WI38 (cell line): ENCODE data around the gene ARPC5.
A peak's percentile ranks its signal among the peaks of the same experiment; 100 is the strongest.
"Not testable (repeated sequence)": the region's sequence is repeated elsewhere in the genome, so short reads cannot be mapped to it uniquely, and the experiment has no call there.

Source experiments
- H3K4me3 ChIP-seq: 2 replicates; pipeline ENCODE4 v1.5.1; 2011; ENCODE audit warnings: low read depth, mild to moderate bottlenecking, control low read depth, low read length
- TF ChIP-seq, protein P1 (sequence below): IDR thresholded peaks from 2 replicates; pipeline ENCODE4 v1.5.1; 2012; ENCODE audit warnings: low read depth, mild to moderate bottlenecking, control low read depth, low read length

Gene ARPC5

DNA sequence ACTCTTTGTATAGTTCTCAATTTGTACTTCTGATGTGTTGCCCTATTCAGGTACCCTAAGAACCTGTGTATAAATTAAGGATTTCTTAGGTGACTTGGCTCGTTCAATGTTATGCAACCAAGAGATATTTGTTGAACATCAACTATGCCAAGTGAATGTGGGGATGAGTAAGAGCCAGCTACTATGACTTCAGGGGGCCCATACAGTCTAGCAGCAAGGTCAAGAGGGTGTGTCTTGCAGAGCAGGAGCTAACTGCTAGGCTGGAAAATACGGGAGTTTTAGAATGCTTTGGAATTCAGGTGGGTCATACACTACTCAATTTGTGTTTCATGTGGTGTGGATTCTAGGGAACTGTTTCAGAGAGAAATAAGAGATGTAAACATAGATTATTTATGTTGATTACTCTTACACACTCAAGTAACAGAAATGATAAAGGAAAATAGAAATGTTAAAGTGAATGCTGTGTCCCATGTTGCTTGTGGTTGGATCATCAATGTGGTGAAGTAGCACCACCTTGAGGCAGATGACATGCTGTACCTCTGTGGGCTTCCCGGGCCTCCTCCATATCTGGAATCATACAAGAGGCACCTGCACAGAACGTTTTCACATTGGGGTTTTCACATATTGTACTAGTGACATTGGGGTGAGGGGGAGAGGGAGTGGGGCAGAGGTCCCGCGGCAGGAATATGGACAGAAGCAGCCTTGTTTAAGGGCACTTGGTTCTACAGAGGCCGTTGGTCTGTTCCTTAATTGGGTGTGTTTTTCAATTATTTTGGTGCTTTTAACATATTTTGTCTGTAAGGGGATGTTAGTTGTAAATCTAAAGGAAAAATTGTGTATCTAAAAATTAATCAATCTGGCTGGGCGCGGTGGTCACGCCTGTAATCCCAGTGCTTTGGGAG lies 12.4 kb downstream of the ARPC5 start:
- TF ChIP-seq, protein P1, sequence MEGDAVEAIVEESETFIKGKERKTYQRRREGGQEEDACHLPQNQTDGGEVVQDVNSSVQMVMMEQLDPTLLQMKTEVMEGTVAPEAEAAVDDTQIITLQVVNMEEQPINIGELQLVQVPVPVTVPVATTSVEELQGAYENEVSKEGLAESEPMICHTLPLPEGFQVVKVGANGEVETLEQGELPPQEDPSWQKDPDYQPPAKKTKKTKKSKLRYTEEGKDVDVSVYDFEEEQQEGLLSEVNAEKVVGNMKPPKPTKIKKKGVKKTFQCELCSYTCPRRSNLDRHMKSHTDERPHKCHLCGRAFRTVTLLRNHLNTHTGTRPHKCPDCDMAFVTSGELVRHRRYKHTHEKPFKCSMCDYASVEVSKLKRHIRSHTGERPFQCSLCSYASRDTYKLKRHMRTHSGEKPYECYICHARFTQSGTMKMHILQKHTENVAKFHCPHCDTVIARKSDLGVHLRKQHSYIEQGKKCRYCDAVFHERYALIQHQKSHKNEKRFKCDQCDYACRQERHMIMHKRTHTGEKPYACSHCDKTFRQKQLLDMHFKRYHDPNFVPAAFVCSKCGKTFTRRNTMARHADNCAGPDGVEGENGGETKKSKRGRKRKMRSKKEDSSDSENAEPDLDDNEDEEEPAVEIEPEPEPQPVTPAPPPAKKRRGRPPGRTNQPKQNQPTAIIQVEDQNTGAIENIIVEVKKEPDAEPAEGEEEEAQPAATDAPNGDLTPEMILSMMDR, result peak; percentile 38; the same call in 1 of the 2 replicates
- H3K4me3 ChIP-seq, result no peak overlapping the region

GRCh38 chr1:183622013-183622412 lies 13.6 kb downstream of the ARPC5 start:
- no peak overlapping the region for H3K4me3 ChIP-seq
- TF ChIP-seq, protein P1, result no peak

- no peak overlapping the region for H3K4me3 ChIP-seq
- TF ChIP-seq, protein P1, result no peak
These were observed 15.3 kb downstream of the ARPC5 start for GRCh38 chr1:183620311-183620710.

DNA sequence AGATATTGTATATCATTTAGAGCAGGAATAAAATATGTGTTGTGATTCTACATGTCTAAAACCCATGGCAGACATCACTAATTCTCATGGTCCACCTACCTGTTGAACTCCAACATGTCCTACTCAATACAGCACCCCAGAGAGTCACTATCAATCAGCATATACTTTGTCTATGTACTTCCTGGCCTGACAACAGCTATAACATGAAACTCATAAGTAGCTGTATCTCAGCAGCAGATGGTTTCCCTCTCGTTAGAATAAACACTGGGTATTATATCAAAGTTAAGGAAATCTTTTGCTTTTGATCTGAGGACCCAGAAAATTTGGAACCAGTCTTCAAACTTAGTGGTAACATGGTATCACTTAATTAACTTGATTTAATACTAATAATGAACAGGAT lies 15.8 kb downstream of the ARPC5 start:
- TF ChIP-seq, protein P1, result no peak
- no peak overlapping the region for H3K4me3 ChIP-seq

- H3K4me3 ChIP-seq, result not testable (repeated sequence)
These were observed 17.4 kb downstream of the ARPC5 start for GRCh38 chr1:183618202-183618601.

GRCh38 chr1:183612975-183613374 lies 22.6 kb downstream of the ARPC5 start:
- not testable (repeated sequence) for H3K4me3 ChIP-seq

GRCh38 chr1:183612407-183612806 lies 23.2 kb downstream of the ARPC5 start:
- TF ChIP-seq, protein P1, result no peak
- H3K4me3 ChIP-seq, result no peak overlapping the region

GRCh38 chr1:183611021-183611420 lies 24.6 kb downstream of the ARPC5 start:
- H3K4me3 ChIP-seq, result no peak overlapping the region
- TF ChIP-seq, protein P1, result no peak
